Fibroblast of lung (primary cell): ENCODE data around the gene PANX2. TPM values are rescaled to one million over a fixed set of nuclear protein-coding genes. Genes with fewer than 3 reads are reported as not detected.

Source experiments
- DNase-seq, 2 donors: peaks; one replicate each; pipeline versions ENCODE4 v3.0.0 to v3.0.0-alpha.2; 2010; ENCODE audit warnings: low read depth in 2 of 2
- H2AFZ ChIP-seq: 2 replicates; pipeline ENCODE4 v1.5.1; 2012; ENCODE audit warnings: low read length, control low read depth, inconsistent platforms
- H3K27ac ChIP-seq: 2 replicates; pipeline ENCODE4 v1.5.1; 2011; ENCODE audit warnings: low read length, control low read depth; ENCODE audit not compliant: insufficient read depth
- H3K27me3 ChIP-seq: 2 replicates; pipeline ENCODE4 v1.5.1; 2011; ENCODE audit warnings: mild to moderate bottlenecking, low read length; ENCODE audit not compliant: control insufficient read depth, insufficient read depth
- H3K36me3 ChIP-seq: 2 replicates; pipeline ENCODE4 v1.5.1; 2011; ENCODE audit warnings: low read length; ENCODE audit not compliant: control insufficient read depth, insufficient read depth
- H3K4me1 ChIP-seq: 2 replicates; pipeline ENCODE4 v1.5.1; 2011; ENCODE audit warnings: low read length; ENCODE audit not compliant: control insufficient read depth, insufficient read depth; ENCODE audit errors: extremely low read depth
- H3K4me2 ChIP-seq: 2 replicates; pipeline ENCODE4 v1.5.1; 2011; ENCODE audit warnings: low read length, control low read depth; ENCODE audit not compliant: insufficient read depth; ENCODE audit errors: extremely low read depth
- H3K4me3 ChIP-seq, 4 experiments: fragments of 200-600 bp in 1 of 4; sonication (generic) in 1 of 4; replicated peaks in 1 of 4; 2 replicates each; pipeline ENCODE4 v1.5.1; 2011 to 2016; ENCODE audit warnings: low read length in 4 of 4, low read depth in 3 of 4, mild to moderate bottlenecking in 3 of 4, control low read depth in 2 of 4, inconsistent platforms in 1 of 4, mixed read lengths in 1 of 4; ENCODE audit not compliant: insufficient read depth in 1 of 4; ENCODE audit errors: control extremely low read depth in 1 of 4
- H3K79me2 ChIP-seq: 2 replicates; pipeline ENCODE4 v1.5.1; 2012; ENCODE audit warnings: mild to moderate bottlenecking, low read length, inconsistent platforms; ENCODE audit not compliant: control insufficient read depth, insufficient read depth
- H3K9ac ChIP-seq: 2 replicates; pipeline ENCODE4 v1.5.1; 2011; ENCODE audit warnings: mild to moderate bottlenecking, low read length, control low read depth; ENCODE audit not compliant: insufficient read depth
- H3K9me3 ChIP-seq: 2 replicates; pipeline ENCODE4 v1.5.1; 2012; ENCODE audit warnings: low read depth, low read length; ENCODE audit not compliant: control insufficient read depth, insufficient read depth
- H4K20me1 ChIP-seq: 2 replicates; pipeline ENCODE4 v1.5.1; 2011; ENCODE audit warnings: low read length; ENCODE audit not compliant: control insufficient read depth, insufficient read depth; ENCODE audit errors: extremely low read depth
- CTCF ChIP-seq, 2 donors: IDR thresholded peaks in 1 of 2; conservative IDR thresholded peaks in 1 of 2; 1 replicate in 1 of 2; 2 replicates in 1 of 2; pipeline ENCODE4 v1.5.1; 2011 to 2012; ENCODE audit warnings: low read length in 2 of 2, control low read depth in 1 of 2, inconsistent platforms in 1 of 2, low read depth in 1 of 2, mild to moderate bottlenecking in 1 of 2
- EZH2 ChIP-seq: IDR thresholded peaks from 2 replicates; pipeline ENCODE4 v1.5.1; 2012; ENCODE audit warnings: low read length, control low read depth, mild to moderate bottlenecking; ENCODE audit errors: missing control alignments
- polyA plus RNA-seq, 2 donors: library from polyadenylated mRNA; depleted of rRNA in 1 of 2; stranded (reverse) in 1 of 2; unstranded in 1 of 2; fragments of >200 nt; gene quantifications; 2 replicates each; pipeline ENCODE4 v1.2.1, GENCODE V29; 2011 to 2012; ENCODE audit warnings: missing spikeins in 1 of 2
- total RNA-seq: library from RNA; depleted of rRNA; stranded (reverse); fragments of >200 nt; gene quantifications from 2 replicates; pipeline ENCODE4 v1.2.1, GENCODE V29; 2014

The PANX2 gene
- total and polyA plus RNA-seq, 2 donors (not counting 1 experiment from before 2014, with no cell fraction given) = 0.17 to 0.45 TPM

DNA sequence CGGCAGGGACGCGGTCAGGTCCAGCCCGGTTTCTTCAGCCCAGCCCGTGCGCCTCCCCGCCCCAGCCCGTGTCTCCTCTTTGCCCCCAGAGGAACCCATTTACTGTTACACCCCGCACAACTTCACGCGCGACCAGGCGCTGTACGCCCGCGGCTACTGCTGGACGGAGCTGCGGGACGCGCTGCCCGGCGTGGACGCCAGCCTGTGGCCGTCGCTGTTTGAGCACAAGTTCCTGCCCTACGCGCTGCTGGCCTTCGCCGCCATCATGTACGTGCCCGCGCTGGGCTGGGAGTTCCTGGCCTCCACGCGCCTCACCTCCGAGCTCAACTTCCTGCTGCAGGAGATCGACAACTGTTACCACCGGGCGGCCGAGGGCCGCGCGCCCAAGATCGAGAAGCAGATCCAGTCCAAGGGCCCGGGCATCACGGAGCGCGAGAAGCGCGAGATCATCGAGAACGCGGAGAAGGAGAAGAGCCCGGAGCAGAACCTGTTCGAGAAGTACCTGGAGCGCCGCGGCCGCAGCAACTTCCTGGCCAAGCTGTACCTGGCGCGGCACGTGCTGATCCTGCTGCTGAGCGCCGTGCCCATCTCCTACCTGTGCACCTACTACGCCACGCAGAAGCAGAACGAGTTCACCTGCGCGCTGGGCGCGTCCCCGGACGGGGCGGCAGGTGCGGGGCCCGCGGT, 6.5 kb downstream of the PANX2 start:
- Histone ChIP-seq H3K4me1 (no peaks in the 10 kb centered on the region), H3K27ac (no peak overlapping the region), H3K36me3 (no peaks in the 10 kb centered on the region), H3K27me3 (peaks cover 3% of the 10 kb centered on the region), H2AFZ (no peak overlapping the region), H4K20me1 (no peaks in the 10 kb centered on the region), H3K4me3 (no peak overlapping the region), H3K79me2 (no peaks in the 10 kb centered on the region), H3K4me2 (no peak overlapping the region), H3K9me3 (no peaks in the 10 kb centered on the region), H3K9ac (no peak overlapping the region)
- TF ChIP-seq CTCF (conservative IDR thresholded peaks at IDR 0.05 in 1 of 2, IDR thresholded peaks at IDR 0.05 in 1 of 2; ENCODE audit: low read depth in 1 of 2, low read length in 2 of 2) = no peak
- no peak for TF ChIP-seq EZH2
- no peak for DNase-seq

DNA sequence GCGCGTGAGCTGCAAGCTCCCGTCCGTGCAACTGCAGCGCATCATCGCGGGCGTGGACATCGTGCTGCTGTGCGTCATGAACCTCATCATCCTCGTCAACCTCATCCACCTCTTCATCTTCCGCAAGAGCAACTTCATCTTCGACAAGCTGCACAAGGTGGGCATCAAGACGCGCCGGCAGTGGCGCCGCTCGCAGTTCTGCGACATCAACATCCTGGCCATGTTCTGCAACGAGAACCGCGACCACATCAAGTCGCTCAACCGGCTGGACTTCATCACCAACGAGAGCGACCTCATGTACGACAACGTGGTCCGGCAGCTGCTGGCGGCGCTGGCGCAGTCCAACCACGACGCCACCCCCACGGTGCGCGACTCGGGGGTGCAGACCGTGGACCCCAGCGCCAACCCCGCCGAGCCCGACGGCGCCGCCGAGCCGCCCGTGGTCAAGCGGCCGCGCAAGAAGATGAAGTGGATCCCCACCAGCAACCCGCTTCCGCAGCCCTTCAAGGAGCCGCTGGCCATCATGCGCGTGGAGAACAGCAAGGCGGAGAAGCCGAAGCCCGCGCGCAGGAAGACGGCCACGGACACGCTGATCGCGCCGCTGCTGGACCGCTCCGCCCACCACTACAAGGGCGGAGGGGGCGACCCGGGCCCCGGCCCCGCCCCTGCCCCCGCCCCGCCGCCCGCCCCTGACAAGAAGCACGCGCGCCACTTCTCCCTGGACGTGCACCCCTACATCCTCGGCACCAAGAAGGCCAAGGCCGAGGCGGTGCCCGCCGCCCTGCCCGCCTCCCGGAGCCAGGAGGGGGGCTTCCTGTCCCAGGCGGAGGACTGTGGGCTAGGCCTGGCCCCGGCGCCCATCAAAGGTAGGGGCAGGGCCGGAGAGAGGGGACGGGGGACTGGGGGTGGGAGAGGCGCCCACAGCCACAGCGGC, 7.3 kb downstream of the PANX2 start:
- Histone ChIP-seq H4K20me1 (no peaks in the 10 kb centered on the region), H3K9me3 (no peaks in the 10 kb centered on the region), H3K79me2 (no peaks in the 10 kb centered on the region), H3K27me3 (peaks cover 3% of the 10 kb centered on the region), H2AFZ (no peak overlapping the region), H3K4me3 (no peak overlapping the region), H3K36me3 (no peaks in the 10 kb centered on the region), H3K4me2 (no peak overlapping the region), H3K4me1 (no peaks in the 10 kb centered on the region), H3K27ac (no peak overlapping the region), H3K9ac (no peak overlapping the region)
- DNase-seq = no peak
- TF ChIP-seq EZH2 = no peak
- TF ChIP-seq CTCF (conservative IDR thresholded peaks at IDR 0.05 in 1 of 2, IDR thresholded peaks at IDR 0.05 in 1 of 2; ENCODE audit: low read depth in 1 of 2, low read length in 2 of 2) = no peak

- Histone ChIP-seq H3K4me1 (no peaks in the 10 kb centered on the region), H3K4me3 (no peak overlapping the region), H3K79me2 (no peaks in the 10 kb centered on the region), H2AFZ (no peak overlapping the region), H4K20me1 (no peaks in the 10 kb centered on the region), H3K27me3 (peaks cover 3% of the 10 kb centered on the region), H3K27ac (no peak overlapping the region), H3K9me3 (no peaks in the 10 kb centered on the region), H3K36me3 (no peaks in the 10 kb centered on the region), H3K9ac (no peak overlapping the region), H3K4me2 (no peak overlapping the region)
- TF ChIP-seq EZH2 = no peak
- TF ChIP-seq CTCF (conservative IDR thresholded peaks at IDR 0.05 in 1 of 2, IDR thresholded peaks at IDR 0.05 in 1 of 2; ENCODE audit: low read depth in 1 of 2, low read length in 2 of 2) = no peak
- no peak for DNase-seq
These were observed 7.9 kb downstream of the PANX2 start for GRCh38 chr22:50178471-50178864.
